GM23248 (cell line): Measurements from ENCODE around the gene ZNF205.

ENCODE experiments used
- EZH2 ChIP-seq: fragments of 200-600 bp; sonication (generic); IDR thresholded peaks from 2 replicates; pipeline ENCODE4 v1.6.1; 2018; ENCODE audit warnings: antibody characterized with exemption, mild to moderate bottlenecking; ENCODE audit not compliant: insufficient read depth, poor library complexity, severe bottlenecking
- EZH2phosphoT487 ChIP-seq: fragments of 200-600 bp; sonication (generic); IDR thresholded peaks from 2 replicates; pipeline ENCODE4 v1.6.1; 2018; ENCODE audit warnings: antibody characterized with exemption, moderate library complexity, mild to moderate bottlenecking, low read depth; ENCODE audit not compliant: insufficient read depth

DNA sequence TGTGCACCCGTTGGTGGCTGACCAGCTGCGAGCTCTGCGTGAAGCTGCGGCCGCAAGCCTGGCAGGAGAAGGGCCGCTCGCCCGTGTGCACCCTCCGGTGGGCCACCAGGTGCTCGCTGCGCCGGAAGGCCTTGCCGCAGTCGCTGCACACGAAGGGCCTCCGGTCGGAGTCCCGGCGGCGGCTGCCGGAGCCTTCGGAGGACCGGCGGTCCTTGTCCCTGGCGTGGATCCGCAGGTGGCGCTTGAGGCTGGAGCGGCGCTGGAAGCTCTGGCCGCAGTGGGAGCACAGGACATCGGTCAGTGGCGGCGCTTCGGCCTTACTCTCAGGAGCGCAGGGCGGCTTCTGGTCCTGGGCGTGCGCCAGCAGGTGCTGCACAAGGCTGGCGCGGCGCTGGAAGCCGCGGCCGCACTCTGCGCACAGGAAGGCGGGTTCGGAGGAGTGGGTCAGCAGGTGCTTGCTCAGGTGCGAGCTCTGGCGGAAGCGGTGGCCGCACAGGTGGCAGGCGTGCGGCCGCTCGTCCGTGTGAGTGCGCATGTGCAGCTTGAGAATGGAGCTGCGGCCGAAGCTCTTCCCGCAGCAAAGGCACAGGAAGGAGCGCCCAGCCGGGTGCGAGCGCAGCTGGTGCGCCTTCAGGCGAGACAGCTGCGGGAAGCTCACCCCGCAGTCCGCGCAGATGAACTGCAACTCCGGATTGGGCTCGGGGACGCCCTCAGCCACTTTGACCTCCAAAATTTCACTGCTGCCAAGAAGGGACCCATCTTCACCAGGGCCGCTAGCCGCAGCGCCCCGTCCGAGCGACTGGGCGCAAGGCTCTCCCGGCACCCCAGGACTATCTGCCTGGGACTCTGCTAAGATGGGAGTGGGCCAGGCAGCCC lies 22.4 kb upstream of the ZNF205 start:
- TF ChIP-seq EZH2 = no peak
- no peak for TF ChIP-seq EZH2phosphoT487
